ENCODE results near the gene RNF182.

GRCh38 chr6:13914351-13914750 lies 10.4 kb upstream of the RNF182 start:
- TF ChIP-seq POLR2AphosphoS5 (IDR thresholded peaks at IDR 0.05; ENCODE audit: low read depth, low read length) (no peak), POLR2A (IDR thresholded peaks at IDR 0.05; ENCODE audit: low read depth, low read length) (no peak)

Data from GM12892 (cell line).